ENCODE results near the gene TM4SF4.

TM4SF4 gene

GRCh38 chr3:149527531-149528339, 53.2 kb downstream of the TM4SF4 start:
- no peak overlapping the region for H3K27ac ChIP-seq (ENCODE audit: low read length)
- H3K4me1 ChIP-seq (ENCODE audit: control insufficient read depth, low read depth, low read length), result peaks cover 5% of the 10 kb centered on the region

GRCh38 chr3:149528340-149528650, 53.8 kb downstream of the TM4SF4 start:
- H3K36me3 ChIP-seq (ENCODE audit: control insufficient read depth, low read depth, low read length), result peaks cover 5% of the 10 kb centered on the region

More at GRCh38 chr3:149527531-149528339, 53.2 kb downstream of the TM4SF4 start:
- H3K4me3 ChIP-seq (ENCODE audit: low read length), result no peak overlapping the region
- peaks cover 5% of the 10 kb centered on the region for H3K36me3 ChIP-seq (ENCODE audit: control insufficient read depth, low read depth, low read length)
- no peak overlapping the region for H3K9ac ChIP-seq (ENCODE audit: low read length)
- no peaks in the 10 kb centered on the region for H3K27me3 ChIP-seq (ENCODE audit: control insufficient read depth, insufficient read depth, low read length)
- no peaks in the 10 kb centered on the region for H3K9me3 ChIP-seq (ENCODE audit: control insufficient read depth, low read depth, low read length)

GRCh38 chr3:149529099-149529498, 54.6 kb downstream of the TM4SF4 start:
- no peak overlapping the region for H3K4me3 ChIP-seq (ENCODE audit: low read length)
- H3K27ac ChIP-seq (ENCODE audit: low read length), result no peak overlapping the region
- no peaks in the 10 kb centered on the region for H3K27me3 ChIP-seq (ENCODE audit: control insufficient read depth, insufficient read depth, low read length)
- H3K36me3 ChIP-seq (ENCODE audit: control insufficient read depth, low read depth, low read length), result peaks cover 5% of the 10 kb centered on the region
- H3K4me1 ChIP-seq (ENCODE audit: control insufficient read depth, low read depth, low read length), result peaks cover 5% of the 10 kb centered on the region
- no peaks in the 10 kb centered on the region for H3K9me3 ChIP-seq (ENCODE audit: control insufficient read depth, low read depth, low read length)
- no peak overlapping the region for H3K9ac ChIP-seq (ENCODE audit: low read length)

More at GRCh38 chr3:149528340-149528650, 53.8 kb downstream of the TM4SF4 start:
- no peaks in the 10 kb centered on the region for H3K27me3 ChIP-seq (ENCODE audit: control insufficient read depth, insufficient read depth, low read length)
- no peak overlapping the region for H3K4me3 ChIP-seq (ENCODE audit: low read length)
- no peak overlapping the region for H3K9ac ChIP-seq (ENCODE audit: low read length)
- H3K27ac ChIP-seq (ENCODE audit: low read length), result no peak overlapping the region
- peaks cover 5% of the 10 kb centered on the region for H3K4me1 ChIP-seq (ENCODE audit: control insufficient read depth, low read depth, low read length)
- no peaks in the 10 kb centered on the region for H3K9me3 ChIP-seq (ENCODE audit: control insufficient read depth, low read depth, low read length)

- H3K4me1 ChIP-seq (ENCODE audit: control insufficient read depth, low read depth, low read length), result peaks cover 23% of the 10 kb centered on the region
- no peaks in the 10 kb centered on the region for H3K9me3 ChIP-seq (ENCODE audit: control insufficient read depth, low read depth, low read length)
- H3K27me3 ChIP-seq (ENCODE audit: control insufficient read depth, insufficient read depth, low read length), result no peaks in the 10 kb centered on the region
- H3K4me3 ChIP-seq (ENCODE audit: low read length), result no peak overlapping the region
- no peaks in the 10 kb centered on the region for H3K36me3 ChIP-seq (ENCODE audit: control insufficient read depth, low read depth, low read length)
- H3K27ac ChIP-seq (ENCODE audit: low read length), result no peak overlapping the region
- H3K9ac ChIP-seq (ENCODE audit: low read length), result no peak overlapping the region
Measured at GRCh38 chr3:149532489-149533180, 58.1 kb downstream of the TM4SF4 start.

- no peak overlapping the region for H3K9ac ChIP-seq (ENCODE audit: low read length)
- no peaks in the 10 kb centered on the region for H3K9me3 ChIP-seq (ENCODE audit: control insufficient read depth, low read depth, low read length)
- H3K36me3 ChIP-seq (ENCODE audit: control insufficient read depth, low read depth, low read length), result no peaks in the 10 kb centered on the region
Measured at GRCh38 chr3:149534082-149534481, 59.6 kb downstream of the TM4SF4 start.

GRCh38 chr3:149534671-149535332, 60.3 kb downstream of the TM4SF4 start:
- Histone ChIP-seq H3K36me3 (ENCODE audit: control insufficient read depth, low read depth, low read length) (no peaks in the 10 kb centered on the region), H3K4me1 (ENCODE audit: control insufficient read depth, low read depth, low read length) (peaks cover 20% of the 10 kb centered on the region), H3K27me3 (ENCODE audit: control insufficient read depth, insufficient read depth, low read length) (no peaks in the 10 kb centered on the region), H3K9ac (ENCODE audit: low read length) (no peak overlapping the region), H3K27ac (ENCODE audit: low read length) (no peak overlapping the region), H3K9me3 (ENCODE audit: control insufficient read depth, low read depth, low read length) (no peaks in the 10 kb centered on the region), H3K4me3 (ENCODE audit: low read length) (no peak overlapping the region)

More at GRCh38 chr3:149534082-149534481, 59.6 kb downstream of the TM4SF4 start:
- Histone ChIP-seq H3K4me3 (ENCODE audit: low read length) (no peak overlapping the region), H3K27ac (ENCODE audit: low read length) (no peak overlapping the region), H3K4me1 (ENCODE audit: control insufficient read depth, low read depth, low read length) (peaks cover 20% of the 10 kb centered on the region), H3K27me3 (ENCODE audit: control insufficient read depth, insufficient read depth, low read length) (no peaks in the 10 kb centered on the region)

GRCh38 chr3:149535333-149535685, 60.8 kb downstream of the TM4SF4 start:
- Histone ChIP-seq H3K36me3 (ENCODE audit: control insufficient read depth, low read depth, low read length) (no peaks in the 10 kb centered on the region), H3K4me1 (ENCODE audit: control insufficient read depth, low read depth, low read length) (peaks cover 20% of the 10 kb centered on the region), H3K9ac (ENCODE audit: low read length) (no peak overlapping the region), H3K27ac (ENCODE audit: low read length) (no peak overlapping the region), H3K27me3 (ENCODE audit: control insufficient read depth, insufficient read depth, low read length) (no peaks in the 10 kb centered on the region), H3K4me3 (ENCODE audit: low read length) (no peak overlapping the region), H3K9me3 (ENCODE audit: control insufficient read depth, low read depth, low read length) (no peaks in the 10 kb centered on the region)

- Histone ChIP-seq H3K4me3 (ENCODE audit: low read length) (peak overlapping the region; percentile 16), H3K9me3 (ENCODE audit: control insufficient read depth, low read depth, low read length) (no peaks in the 10 kb centered on the region), H3K4me1 (ENCODE audit: control insufficient read depth, low read depth, low read length) (peaks cover 20% of the 10 kb centered on the region), H3K9ac (ENCODE audit: low read length) (no peak overlapping the region), H3K36me3 (ENCODE audit: control insufficient read depth, low read depth, low read length) (no peaks in the 10 kb centered on the region), H3K27ac (ENCODE audit: low read length) (no peak overlapping the region), H3K27me3 (ENCODE audit: control insufficient read depth, insufficient read depth, low read length) (no peaks in the 10 kb centered on the region)
Measured at GRCh38 chr3:149536429-149536828, 61.9 kb downstream of the TM4SF4 start.

- Histone ChIP-seq H3K9ac (ENCODE audit: low read length) (no peak overlapping the region), H3K27me3 (ENCODE audit: control insufficient read depth, insufficient read depth, low read length) (no peaks in the 10 kb centered on the region), H3K36me3 (ENCODE audit: control insufficient read depth, low read depth, low read length) (no peaks in the 10 kb centered on the region), H3K27ac (ENCODE audit: low read length) (no peak overlapping the region), H3K9me3 (ENCODE audit: control insufficient read depth, low read depth, low read length) (no peaks in the 10 kb centered on the region), H3K4me1 (ENCODE audit: control insufficient read depth, low read depth, low read length) (peaks cover 20% of the 10 kb centered on the region), H3K4me3 (ENCODE audit: low read length) (no peak overlapping the region)
Measured at GRCh38 chr3:149538371-149538770, 63.9 kb downstream of the TM4SF4 start.

- Histone ChIP-seq H3K27me3 (ENCODE audit: control insufficient read depth, insufficient read depth, low read length) (no peaks in the 10 kb centered on the region), H3K36me3 (ENCODE audit: control insufficient read depth, low read depth, low read length) (no peaks in the 10 kb centered on the region), H3K4me1 (ENCODE audit: control insufficient read depth, low read depth, low read length) (peaks cover 13% of the 10 kb centered on the region), H3K9me3 (ENCODE audit: control insufficient read depth, low read depth, low read length) (no peaks in the 10 kb centered on the region), H3K27ac (ENCODE audit: low read length) (no peak overlapping the region), H3K4me3 (ENCODE audit: low read length) (no peak overlapping the region), H3K9ac (ENCODE audit: low read length) (no peak overlapping the region)
Measured at GRCh38 chr3:149541091-149541491, 66.6 kb downstream of the TM4SF4 start.

GRCh38 chr3:149542375-149543312, 68.1 kb downstream of the TM4SF4 start:
- H3K36me3 ChIP-seq (ENCODE audit: control insufficient read depth, low read depth, low read length), result no peaks in the 10 kb centered on the region
- no peak overlapping the region for H3K9ac ChIP-seq (ENCODE audit: low read length)
- no peaks in the 10 kb centered on the region for H3K27me3 ChIP-seq (ENCODE audit: control insufficient read depth, insufficient read depth, low read length)
- H3K9me3 ChIP-seq (ENCODE audit: control insufficient read depth, low read depth, low read length), result no peaks in the 10 kb centered on the region
- no peak overlapping the region for H3K27ac ChIP-seq (ENCODE audit: low read length)
- H3K4me1 ChIP-seq (ENCODE audit: control insufficient read depth, low read depth, low read length), result peaks cover under 1% of the 10 kb centered on the region
- H3K4me3 ChIP-seq (ENCODE audit: low read length), result no peak overlapping the region
